GM12865 (cell line): ENCODE measurements around the gene PAPOLB.

Experiments
- DNase-seq: peaks from one replicate; pipeline ENCODE4 v3.0.0; 2010; ENCODE audit warnings: low read depth
- H3K4me3 ChIP-seq: 2 replicates; pipeline ENCODE4 v1.5.1; 2011; ENCODE audit warnings: mild to moderate bottlenecking, low read depth, low read length, control low read depth
- TF ChIP-seq, protein P1 (sequence below): IDR thresholded peaks from 2 replicates; pipeline ENCODE4 v1.5.1; 2011; ENCODE audit warnings: low read length, control low read depth, low read depth, inconsistent platforms; ENCODE audit not compliant: insufficient read depth; ENCODE audit errors: missing control alignments

PAPOLB gene

DNA sequence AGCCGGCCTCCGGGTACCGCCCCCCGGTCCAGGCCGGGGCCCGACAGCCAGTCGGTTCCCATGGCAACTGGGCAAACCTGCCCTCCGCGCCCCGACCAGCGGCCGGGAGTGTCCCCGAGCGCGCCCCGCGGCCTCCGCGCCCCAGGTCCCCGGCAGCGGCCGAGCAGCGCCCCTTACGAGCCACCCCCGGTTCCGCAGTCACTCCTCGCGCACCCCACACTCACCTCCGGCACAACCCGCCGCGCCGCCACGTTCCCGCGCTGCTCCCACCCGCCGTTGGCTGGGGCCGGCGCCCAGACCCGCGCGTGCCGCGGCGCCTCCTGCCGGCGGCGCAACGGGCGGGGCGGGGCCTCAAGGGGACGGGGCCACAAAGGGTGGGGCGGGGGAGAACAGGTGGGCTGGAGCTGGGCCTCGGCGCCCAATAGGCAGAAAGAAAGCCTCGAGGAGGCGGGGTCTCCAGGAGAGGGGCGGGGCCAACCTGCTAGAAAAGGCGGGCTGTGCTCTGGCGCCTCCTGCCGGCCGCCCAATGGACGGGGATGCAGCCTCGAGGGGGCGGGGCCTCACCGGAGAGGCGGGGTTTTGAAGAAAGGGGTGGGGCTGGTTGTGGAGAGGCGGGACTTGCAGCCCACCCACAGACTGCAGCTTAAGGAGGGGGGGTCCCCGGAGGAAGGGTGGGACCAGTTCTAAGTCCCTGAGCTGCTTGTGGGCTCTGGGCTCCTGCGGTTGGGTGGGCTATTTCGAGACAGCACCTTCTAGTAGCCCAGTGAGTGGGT, 21.7 kb upstream of the PAPOLB start, which contains the start of gene RADIL:
Gene RADIL (minus strand): TSS at position 345 of the 773 bp plus-strand sequence. CDS start 5,577 bp downstream, outside the sequence.
- TF ChIP-seq, protein P1, sequence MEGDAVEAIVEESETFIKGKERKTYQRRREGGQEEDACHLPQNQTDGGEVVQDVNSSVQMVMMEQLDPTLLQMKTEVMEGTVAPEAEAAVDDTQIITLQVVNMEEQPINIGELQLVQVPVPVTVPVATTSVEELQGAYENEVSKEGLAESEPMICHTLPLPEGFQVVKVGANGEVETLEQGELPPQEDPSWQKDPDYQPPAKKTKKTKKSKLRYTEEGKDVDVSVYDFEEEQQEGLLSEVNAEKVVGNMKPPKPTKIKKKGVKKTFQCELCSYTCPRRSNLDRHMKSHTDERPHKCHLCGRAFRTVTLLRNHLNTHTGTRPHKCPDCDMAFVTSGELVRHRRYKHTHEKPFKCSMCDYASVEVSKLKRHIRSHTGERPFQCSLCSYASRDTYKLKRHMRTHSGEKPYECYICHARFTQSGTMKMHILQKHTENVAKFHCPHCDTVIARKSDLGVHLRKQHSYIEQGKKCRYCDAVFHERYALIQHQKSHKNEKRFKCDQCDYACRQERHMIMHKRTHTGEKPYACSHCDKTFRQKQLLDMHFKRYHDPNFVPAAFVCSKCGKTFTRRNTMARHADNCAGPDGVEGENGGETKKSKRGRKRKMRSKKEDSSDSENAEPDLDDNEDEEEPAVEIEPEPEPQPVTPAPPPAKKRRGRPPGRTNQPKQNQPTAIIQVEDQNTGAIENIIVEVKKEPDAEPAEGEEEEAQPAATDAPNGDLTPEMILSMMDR, result peak; percentile 20
- peak; percentile 57 for DNase-seq
- H3K4me3 ChIP-seq, result no peak within 1 kb of the TSS

DNA sequence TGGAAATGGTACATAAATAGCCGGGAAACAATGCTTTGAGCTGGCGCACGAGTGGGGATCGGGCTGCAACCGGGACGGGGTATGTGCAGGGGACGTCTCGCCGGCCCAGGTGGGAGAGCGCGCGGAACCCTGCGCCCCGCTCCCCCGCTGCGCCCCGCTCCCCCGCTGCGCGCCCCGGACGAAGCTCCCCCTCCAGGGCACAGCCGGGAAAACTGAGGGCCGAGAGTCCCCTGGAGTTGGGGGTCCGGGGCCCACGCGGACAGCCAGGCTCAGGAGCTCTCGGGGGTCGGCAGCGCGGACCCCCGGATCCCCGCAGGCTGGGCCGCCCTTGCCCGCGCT, 21.2 kb upstream of the PAPOLB start:
- H3K4me3 ChIP-seq, result no peak overlapping the region
- no peak for DNase-seq
- TF ChIP-seq, protein P1, result no peak

DNA sequence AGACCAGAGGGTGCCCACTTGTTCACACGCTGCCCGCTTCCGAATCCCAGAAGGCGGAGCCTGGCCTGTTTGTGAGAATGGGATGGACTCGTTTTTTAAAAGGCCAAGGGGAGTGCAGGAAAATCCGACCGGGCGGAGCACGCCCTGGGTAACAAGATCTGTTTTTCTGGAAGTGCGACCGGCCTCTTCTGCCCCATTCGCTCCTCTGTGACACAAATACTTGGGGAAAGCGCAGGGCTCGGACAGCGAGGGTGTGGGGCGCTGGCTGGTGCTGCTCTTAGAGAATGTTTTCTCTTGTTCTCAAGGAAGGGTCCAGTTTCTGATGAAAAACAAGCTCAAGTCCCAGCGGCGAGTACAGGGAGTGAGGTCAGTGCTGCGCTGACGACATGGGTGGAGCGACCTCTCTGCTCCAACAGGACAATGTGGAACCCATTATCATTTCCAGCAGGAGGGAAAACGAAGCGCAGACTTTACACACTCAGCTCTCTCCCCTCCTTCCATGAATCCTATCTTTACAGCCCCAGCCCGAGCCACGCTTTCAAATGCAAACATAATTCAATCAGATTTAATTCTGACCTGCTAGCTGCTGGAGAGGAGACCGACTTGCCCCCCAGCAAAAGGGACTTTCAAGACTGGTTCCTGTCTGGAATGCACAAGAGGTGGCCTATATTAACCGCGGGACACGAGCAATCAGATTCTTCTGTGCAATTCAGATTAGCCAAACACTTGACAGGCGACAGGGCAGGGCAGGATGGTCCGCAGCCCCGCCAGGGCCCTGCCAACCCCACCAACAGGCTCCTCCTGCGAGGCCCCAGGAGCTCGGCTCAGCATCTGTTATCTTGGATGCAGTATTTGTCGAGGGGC, 20.6 kb upstream of the PAPOLB start:
- TF ChIP-seq, protein P1, result no peak
- no peak overlapping the region for H3K4me3 ChIP-seq
- no peak for DNase-seq

DNA sequence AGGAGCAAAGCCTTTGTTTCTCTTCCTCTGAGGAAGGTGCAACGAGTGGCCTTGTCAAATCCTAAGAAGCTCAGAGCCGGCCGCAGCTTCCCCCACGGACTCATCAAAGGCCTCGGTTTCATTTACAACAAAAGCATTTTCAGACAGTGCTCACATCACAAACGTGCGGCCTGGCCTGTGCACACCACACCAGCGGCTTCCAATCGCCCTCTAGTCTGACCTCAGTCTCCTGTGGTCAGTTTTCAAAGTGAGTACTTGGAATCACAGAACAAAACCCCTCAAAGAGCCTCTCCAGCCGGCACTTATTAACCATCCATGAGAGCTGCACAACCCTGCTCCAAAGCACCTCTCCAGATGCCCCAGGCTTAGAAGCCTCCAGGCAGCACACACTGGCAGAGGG, 18.4 kb upstream of the PAPOLB start:
- DNase-seq, result no peak
- TF ChIP-seq, protein P1, result no peak

DNA sequence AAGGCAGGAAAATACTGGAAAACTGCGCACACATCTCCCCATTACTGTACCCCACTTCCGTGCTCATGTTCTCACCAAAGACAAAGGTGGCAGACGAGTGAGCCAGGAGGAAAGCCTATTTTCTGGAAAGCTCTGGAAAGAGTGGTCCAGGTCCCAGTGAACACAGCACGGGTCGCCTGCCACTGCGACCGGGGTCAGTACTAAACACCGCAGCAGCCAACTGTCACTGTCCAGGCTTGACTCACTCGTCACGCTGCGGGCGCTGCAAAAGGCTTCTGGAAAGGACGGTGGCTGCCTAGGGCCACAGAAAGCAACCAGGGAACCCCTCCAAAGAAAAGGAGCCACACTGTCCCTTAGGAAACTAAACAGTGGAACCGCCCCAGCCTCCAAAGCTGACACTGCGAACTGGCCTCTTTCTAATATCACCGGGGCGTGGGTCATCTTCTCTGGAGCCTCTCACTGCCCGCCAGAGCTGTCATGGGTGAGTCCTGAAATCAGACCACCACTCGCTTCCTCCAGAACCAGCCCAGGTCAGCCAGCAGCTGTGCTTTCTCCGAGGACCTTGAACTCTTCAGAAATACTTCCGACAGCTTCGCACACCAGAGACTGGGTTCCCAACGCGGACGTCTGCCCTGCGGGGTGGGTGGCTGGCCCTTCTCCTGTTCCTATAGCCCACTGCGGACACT, 17.7 kb upstream of the PAPOLB start:
- TF ChIP-seq, protein P1, result no peak
- DNase-seq, result no peak
- H3K4me3 ChIP-seq, result no peak overlapping the region

More for the DNA sequence above, 18.4 kb upstream of the PAPOLB start:
- no peak overlapping the region for H3K4me3 ChIP-seq

DNA sequence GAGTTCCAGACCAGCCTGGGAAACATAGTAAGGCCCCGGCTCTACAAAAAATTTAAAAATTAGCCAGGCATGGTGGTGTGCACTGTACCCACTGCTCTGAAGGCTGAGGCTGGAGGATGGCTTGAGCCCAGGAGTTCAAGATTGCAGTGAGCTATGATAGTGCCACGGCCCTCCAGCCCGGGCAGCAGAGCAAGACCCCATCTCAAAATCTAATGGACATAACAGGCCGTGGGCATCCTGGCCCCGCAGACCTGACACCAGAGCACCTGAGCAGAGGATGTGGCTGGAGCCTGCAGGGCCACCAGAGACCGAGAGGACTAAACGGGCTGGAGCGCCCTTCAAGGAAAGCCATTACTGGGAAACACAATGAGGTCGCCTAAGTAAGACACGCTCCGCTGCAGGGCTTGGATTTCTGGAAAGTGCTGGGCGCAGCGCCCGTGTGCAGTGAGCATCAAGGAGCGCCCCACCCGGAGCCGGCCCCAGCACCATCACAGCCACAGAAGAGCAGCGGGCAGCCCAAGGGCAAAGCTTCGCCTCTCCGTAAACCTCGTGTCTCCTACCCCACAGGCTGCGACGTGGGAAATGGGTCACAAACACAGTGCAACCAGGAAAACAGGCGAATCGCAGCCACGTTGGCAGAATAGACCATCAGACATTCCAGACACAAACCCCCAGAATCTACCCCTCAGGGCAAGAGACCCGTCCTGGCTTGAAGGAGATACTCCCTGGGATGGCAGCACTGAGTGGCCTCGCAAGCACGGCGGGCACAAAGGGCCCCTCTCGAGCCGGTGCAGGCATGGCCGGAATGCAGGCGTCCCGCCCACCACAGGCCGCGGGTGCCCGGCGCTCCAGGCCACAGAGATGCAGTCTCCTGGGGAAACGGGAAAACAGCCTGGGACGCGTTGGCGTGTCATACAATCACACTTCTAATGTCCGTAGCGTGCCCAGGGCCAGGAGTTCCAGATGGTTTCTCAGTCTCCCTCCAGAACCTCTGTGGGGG, 16.8 kb upstream of the PAPOLB start:
- DNase-seq, result no peak
- TF ChIP-seq, protein P1, result no peak

More for the DNA sequence above, 16.8 kb upstream of the PAPOLB start:
- H3K4me3 ChIP-seq, result no peak overlapping the region
